ENCODE measurements around the gene KLHL11.

The KLHL11 gene

DNA sequence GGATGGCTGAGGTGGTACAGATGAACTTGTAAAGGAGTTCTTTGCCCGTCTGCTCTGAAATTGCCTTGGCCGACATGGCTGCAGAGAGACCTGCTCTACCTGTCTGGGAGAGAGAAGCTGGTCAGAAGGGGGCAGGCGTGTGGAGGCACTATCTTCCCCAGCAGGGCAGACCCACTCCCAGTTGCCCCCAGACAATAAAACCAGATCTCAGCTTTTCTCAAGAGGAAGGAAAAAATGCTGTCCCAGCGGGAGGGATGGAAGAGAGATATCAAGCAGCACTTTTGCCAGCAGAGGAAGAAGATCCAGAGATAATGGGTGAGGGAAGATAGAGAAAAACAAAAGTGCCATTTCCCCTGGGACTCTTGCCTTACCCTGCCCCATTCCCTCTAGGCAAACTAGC is 48.6 kb upstream of the KLHL11 start:
- peaks cover 80% of the 10 kb centered on the region for H4K20me1 ChIP-seq (ENCODE audit: insufficient read depth, low read length, poor library complexity, severe bottlenecking)
- H3K4me2 ChIP-seq (ENCODE audit: low read depth, low read length, poor library complexity, severe bottlenecking): peak overlapping the region; percentile 98
- H3K4me3 ChIP-seq (ENCODE audit: low read length, poor library complexity, severe bottlenecking): no peak overlapping the region
- H3K4me1 ChIP-seq (ENCODE audit: insufficient read depth, low read length, poor library complexity, severe bottlenecking): peaks cover 38% of the 10 kb centered on the region
- H3K9me3 ChIP-seq (ENCODE audit: insufficient read depth, low read depth, low read length): no peaks in the 10 kb centered on the region
- TF ChIP-seq, protein P1, sequence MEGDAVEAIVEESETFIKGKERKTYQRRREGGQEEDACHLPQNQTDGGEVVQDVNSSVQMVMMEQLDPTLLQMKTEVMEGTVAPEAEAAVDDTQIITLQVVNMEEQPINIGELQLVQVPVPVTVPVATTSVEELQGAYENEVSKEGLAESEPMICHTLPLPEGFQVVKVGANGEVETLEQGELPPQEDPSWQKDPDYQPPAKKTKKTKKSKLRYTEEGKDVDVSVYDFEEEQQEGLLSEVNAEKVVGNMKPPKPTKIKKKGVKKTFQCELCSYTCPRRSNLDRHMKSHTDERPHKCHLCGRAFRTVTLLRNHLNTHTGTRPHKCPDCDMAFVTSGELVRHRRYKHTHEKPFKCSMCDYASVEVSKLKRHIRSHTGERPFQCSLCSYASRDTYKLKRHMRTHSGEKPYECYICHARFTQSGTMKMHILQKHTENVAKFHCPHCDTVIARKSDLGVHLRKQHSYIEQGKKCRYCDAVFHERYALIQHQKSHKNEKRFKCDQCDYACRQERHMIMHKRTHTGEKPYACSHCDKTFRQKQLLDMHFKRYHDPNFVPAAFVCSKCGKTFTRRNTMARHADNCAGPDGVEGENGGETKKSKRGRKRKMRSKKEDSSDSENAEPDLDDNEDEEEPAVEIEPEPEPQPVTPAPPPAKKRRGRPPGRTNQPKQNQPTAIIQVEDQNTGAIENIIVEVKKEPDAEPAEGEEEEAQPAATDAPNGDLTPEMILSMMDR (conservative IDR thresholded peaks at IDR 0.05; ENCODE audit: low read length): no peak
- TF ChIP-seq EZH2phosphoT487 (IDR thresholded peaks at IDR 0.05; ENCODE audit: borderline replicate concordance): no peak
- peak overlapping the region; percentile 55 for H3K9ac ChIP-seq (ENCODE audit: low read depth, low read length, poor library complexity, severe bottlenecking)
- peaks cover 53% of the 10 kb centered on the region; the same call in 1 of the 2 replicates for H3K36me3 ChIP-seq (ENCODE audit: insufficient read depth, low read length)
- no peak overlapping the region for H2AFZ ChIP-seq (ENCODE audit: low read length)
- H3F3A ChIP-seq (ENCODE audit: low read depth): no peaks in the 10 kb centered on the region
- no peaks in the 10 kb centered on the region for H3K9me2 ChIP-seq (replicated peaks; ENCODE audit: low read depth, low read length)
- H3K79me2 ChIP-seq (ENCODE audit: insufficient read depth, low read length): peaks cover 87% of the 10 kb centered on the region
- H3K27me3 ChIP-seq (ENCODE audit: insufficient read depth, low read length, poor library complexity, severe bottlenecking): peaks cover 6% of the 10 kb centered on the region

DNA sequence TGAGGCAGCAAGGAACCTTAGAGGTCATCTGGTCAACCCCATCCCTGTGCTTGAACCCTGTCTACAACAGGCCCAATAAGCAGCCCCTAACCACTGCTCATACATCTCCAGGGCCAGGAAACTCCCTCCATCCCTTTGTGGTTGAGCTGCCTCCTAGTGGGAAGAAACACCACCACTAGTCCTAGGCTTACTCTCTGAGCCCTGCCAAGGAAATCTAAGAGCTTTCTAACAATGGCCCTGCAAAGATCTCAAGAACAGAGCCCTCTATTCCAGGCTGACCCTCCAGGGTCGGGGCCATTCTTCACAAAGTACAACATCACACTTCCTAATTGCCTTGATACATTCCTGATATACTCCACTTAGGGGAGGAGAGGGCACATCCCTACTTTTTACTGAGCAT is 47.7 kb upstream of the KLHL11 start:
- peaks cover 78% of the 10 kb centered on the region for H3K79me2 ChIP-seq (ENCODE audit: insufficient read depth, low read length)
- no peak overlapping the region for H3K4me3 ChIP-seq (ENCODE audit: low read length, poor library complexity, severe bottlenecking)
- H3K36me3 ChIP-seq (ENCODE audit: insufficient read depth, low read length): peaks cover 62% of the 10 kb centered on the region; the same call in 1 of the 2 replicates
- H2AFZ ChIP-seq (ENCODE audit: low read length): no peak overlapping the region
- peaks cover 38% of the 10 kb centered on the region for H3K4me1 ChIP-seq (ENCODE audit: insufficient read depth, low read length, poor library complexity, severe bottlenecking)
- H3K4me2 ChIP-seq (ENCODE audit: low read depth, low read length, poor library complexity, severe bottlenecking): peak overlapping the region; percentile 35
- H4K20me1 ChIP-seq (ENCODE audit: insufficient read depth, low read length, poor library complexity, severe bottlenecking): peaks cover 73% of the 10 kb centered on the region
- no peaks in the 10 kb centered on the region for H3K27me3 ChIP-seq (ENCODE audit: insufficient read depth, low read length, poor library complexity, severe bottlenecking)
- H3K9ac ChIP-seq (ENCODE audit: low read depth, low read length, poor library complexity, severe bottlenecking): no peak overlapping the region
- no peak for TF ChIP-seq EZH2phosphoT487 (IDR thresholded peaks at IDR 0.05; ENCODE audit: borderline replicate concordance)
- TF ChIP-seq, protein P1 (conservative IDR thresholded peaks at IDR 0.05; ENCODE audit: low read length): no peak
- no peaks in the 10 kb centered on the region for H3K9me2 ChIP-seq (replicated peaks; ENCODE audit: low read depth, low read length)
- no peaks in the 10 kb centered on the region for H3F3A ChIP-seq (ENCODE audit: low read depth)
- H3K9me3 ChIP-seq (ENCODE audit: insufficient read depth, low read depth, low read length): no peaks in the 10 kb centered on the region

DNA sequence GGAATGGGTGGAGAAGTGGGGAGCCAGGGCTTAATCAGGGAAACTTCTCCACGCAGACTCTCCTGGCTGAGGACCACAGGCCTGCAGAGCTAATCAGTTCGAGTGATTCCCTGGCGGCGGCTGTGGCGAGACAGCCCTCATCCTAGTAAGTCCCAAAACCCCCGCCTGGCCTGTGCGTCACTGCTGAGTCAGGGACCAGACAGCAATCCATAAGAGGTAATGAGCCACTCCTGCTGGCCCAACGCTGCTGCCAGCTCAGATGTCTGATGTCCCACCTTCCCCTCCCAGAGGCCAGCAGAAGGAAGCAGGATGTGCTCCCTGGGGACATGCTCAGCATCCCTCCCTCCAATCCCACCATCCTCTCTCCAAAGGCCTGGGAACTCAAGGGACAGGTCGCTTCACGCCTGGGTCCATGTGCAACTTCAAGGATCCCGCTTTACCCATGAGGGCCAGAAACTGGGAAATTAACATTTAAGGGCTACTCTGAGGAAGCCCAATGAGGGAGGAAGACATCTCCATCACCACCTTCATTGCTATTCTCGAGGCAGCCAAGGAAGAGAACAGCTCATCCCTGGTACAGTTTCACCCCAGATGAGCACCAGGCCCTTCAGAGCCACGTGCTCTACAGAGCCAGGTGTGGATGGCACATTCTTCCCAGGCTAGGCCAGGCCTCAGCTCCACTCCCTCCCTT is 45.6 kb upstream of the KLHL11 start:
- no peaks in the 10 kb centered on the region for H3K27me3 ChIP-seq (ENCODE audit: insufficient read depth, low read length, poor library complexity, severe bottlenecking)
- no peak overlapping the region for H2AFZ ChIP-seq (ENCODE audit: low read length)
- no peaks in the 10 kb centered on the region for H3K9me2 ChIP-seq (replicated peaks; ENCODE audit: low read depth, low read length)
- H3K36me3 ChIP-seq (ENCODE audit: insufficient read depth, low read length): peaks cover 82% of the 10 kb centered on the region; the same call in 1 of the 2 replicates
- no peak overlapping the region for H3K4me2 ChIP-seq (ENCODE audit: low read depth, low read length, poor library complexity, severe bottlenecking)
- peaks cover 27% of the 10 kb centered on the region for H3K4me1 ChIP-seq (ENCODE audit: insufficient read depth, low read length, poor library complexity, severe bottlenecking)
- H3K4me3 ChIP-seq (ENCODE audit: low read length, poor library complexity, severe bottlenecking): no peak overlapping the region
- TF ChIP-seq, protein P1 (conservative IDR thresholded peaks at IDR 0.05; ENCODE audit: low read length): no peak
- TF ChIP-seq EZH2phosphoT487 (IDR thresholded peaks at IDR 0.05; ENCODE audit: borderline replicate concordance): no peak
- H4K20me1 ChIP-seq (ENCODE audit: insufficient read depth, low read length, poor library complexity, severe bottlenecking): peaks cover 66% of the 10 kb centered on the region
- no peaks in the 10 kb centered on the region for H3K9me3 ChIP-seq (ENCODE audit: insufficient read depth, low read depth, low read length)
- no peaks in the 10 kb centered on the region for H3F3A ChIP-seq (ENCODE audit: low read depth)
- H3K79me2 ChIP-seq (ENCODE audit: insufficient read depth, low read length): peaks cover 57% of the 10 kb centered on the region
- no peak overlapping the region for H3K9ac ChIP-seq (ENCODE audit: low read depth, low read length, poor library complexity, severe bottlenecking)

Data from Loucy (cell line).